GM04504 (cell line): ENCODE data around the gene CHRNB1.

Experiments
- DNase-seq: peaks from one replicate; pipeline ENCODE4 v3.0.0-alpha.2; 2012; ENCODE audit warnings: low read depth

The CHRNB1 gene

DNA sequence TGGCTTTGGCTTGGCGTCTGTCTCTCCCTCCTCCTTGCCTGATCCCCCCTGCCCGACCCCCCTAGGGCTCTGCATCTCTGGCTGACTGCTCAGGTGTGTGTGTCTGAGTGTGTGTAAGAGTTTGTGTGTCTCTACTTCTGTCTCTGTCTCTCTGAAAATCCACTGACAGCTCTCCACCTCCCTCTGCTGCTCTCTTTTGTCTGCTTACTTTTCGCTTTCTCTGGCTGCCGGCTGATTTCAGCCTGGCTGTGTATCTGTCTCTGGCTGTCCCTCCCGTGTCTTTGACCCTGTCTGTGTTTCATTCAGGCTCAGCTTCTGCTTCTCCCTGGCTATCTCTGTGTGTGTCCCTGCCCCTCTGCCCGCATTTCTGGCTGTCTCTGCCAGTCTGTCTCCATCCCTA, 28.5 kb upstream of the CHRNB1 start:
- no peak for DNase-seq

DNA sequence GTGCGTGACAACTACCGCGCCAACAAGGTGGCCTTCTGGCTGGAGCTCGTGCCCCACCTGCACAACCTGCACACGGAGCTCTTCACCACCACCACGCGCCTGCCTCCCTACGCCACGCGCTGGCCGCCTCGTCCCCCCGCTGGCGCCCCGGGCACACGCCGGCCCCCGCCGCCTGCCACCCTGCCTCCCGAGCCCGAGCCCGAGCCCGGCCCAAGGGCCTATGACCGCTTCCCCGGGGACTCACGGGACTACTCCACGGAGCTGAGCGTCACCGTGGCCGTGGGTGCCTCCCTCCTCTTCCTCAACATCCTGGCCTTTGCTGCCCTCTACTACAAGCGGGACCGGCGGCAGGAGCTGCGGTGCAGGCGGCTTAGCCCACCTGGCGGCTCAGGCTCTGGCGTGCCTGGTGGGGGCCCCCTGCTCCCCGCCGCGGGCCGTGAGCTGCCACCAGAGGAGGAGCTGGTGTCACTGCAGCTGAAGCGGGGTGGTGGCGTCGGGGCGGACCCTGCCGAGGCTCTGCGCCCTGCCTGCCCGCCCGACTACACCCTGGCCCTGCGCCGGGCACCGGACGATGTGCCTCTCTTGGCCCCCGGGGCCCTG, 27.7 kb upstream of the CHRNB1 start:
- DNase-seq = no peak

GRCh38 chr17:7418472-7419152, 26.2 kb upstream of the CHRNB1 start:
- DNase-seq = no peak

DNA sequence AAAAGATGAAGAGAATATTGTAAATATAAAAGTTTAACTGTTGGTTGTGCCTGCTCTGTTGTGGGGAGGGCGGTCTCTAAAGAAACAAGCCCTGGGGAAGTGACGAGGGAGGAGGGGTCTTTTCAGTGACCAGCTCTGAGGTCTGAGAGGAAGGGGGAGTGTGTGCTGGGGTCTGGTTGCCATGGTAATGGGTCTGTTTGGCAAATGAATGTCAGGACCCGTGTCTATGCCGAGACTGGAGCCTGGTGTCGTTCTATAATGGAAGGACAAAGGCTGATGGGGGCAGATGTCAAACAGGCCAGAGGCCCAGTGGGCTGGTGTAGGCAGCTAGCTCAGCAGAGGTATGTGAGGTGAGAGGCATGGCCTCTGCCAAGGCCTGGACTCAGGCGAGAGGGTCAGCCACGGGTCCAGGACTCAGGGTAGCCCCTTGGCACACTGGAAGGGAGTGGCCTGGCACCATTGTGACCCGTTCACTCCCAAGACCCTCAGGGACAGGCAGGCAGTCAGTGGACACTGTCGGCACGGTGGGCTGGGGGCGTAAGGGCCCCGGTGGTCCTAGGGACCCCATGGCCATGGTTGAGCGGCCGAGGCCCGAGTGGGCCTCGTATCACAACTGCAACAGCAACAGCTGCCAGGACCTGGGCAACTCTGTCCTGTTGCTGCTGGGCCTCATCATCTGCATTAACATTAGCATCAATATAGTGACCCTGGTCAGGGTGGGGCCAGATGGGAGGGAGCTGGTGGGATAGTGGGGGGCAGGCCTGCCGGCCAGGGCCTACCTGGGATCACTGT, 24.8 kb upstream of the CHRNB1 start, which contains the start of gene SPEM1:
Gene SPEM1, plus strand, starts transcription at position 506 of the 792 bp plus-strand sequence. Its CDS starts 61 bp downstream, at position 567.
- DNase-seq = no peak

- no peak for DNase-seq
These were observed 23.7 kb upstream of the CHRNB1 start for GRCh38 chr17:7421186-7421585.

GRCh38 chr17:7423679-7424078, 21.2 kb upstream of the CHRNB1 start:
- DNase-seq = no peak

DNA sequence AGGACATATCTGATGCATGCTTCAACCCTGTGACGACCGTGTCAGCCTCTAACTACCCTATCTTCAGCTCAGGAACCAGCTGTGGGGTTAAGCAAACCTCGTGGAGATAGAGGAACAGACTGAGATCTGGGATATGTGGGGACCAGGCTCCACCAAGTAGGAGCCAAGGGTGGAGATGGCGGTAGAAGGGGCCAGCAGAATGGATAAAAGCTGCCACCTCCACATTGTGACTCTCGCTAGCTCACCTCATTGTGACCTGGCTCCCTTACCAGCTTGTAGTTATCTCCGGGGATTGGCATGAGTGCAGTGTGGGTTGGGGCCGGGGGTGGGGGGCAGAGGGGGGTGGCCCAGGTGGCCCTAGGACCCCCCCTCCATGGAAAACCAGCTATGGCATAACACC, 19.5 kb upstream of the CHRNB1 start, which contains the start of gene SPEM2:
Gene SPEM2, plus strand, starts transcription at position 301 of the 400 bp plus-strand sequence. Its CDS starts 73 bp downstream, at position 374.
- no peak for DNase-seq

DNA sequence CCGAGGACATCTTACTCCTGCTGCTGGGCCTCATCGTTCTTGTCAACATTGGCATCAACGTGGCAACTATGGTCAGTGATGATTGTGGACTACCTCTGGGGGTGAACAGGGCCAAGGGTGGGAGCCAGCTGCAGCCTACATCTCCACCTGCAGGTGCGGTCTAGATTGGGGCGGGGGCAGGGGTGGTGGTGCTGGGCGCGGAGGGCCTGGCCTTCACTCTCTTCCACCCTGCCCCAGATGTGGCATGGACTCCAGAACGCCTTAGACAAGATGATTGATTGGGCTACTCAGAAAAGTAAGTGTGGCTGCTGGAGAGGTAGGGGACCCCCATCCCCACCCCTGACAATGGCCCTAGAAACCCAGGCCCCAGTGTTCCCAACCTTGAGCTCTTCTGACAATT, 19.1 kb upstream of the CHRNB1 start:
- no peak for DNase-seq

DNA sequence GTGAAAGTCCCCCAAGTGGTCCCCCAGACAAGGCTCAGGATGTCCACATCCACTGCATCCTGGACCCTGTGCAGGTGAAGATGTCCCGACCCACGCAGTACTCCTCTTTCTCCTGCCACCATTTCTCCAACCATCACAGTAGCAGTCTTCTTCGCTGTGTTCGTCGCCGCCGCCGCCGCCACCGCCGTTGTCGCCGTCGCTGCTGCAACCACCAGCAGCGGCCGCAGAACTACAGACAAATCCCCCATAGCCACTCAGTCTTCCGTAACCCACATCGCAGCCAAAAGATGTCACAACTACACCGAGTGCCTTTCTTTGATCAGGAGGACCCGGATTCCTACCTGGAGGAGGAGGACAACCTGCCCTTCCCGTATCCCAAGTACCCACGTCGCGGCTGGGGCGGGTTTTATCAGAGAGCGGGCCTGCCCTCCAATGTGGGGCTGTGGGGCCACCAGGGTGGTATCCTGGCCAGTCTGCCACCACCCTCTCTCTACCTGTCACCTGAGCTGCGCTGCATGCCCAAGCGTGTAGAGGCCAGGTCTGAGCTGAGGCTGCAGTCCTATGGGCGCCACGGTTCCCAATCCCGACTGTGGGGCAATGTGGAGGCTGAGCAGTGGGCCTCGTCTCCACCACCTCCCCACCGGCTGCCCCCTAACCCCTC, 18.5 kb upstream of the CHRNB1 start:
- no peak for DNase-seq

GRCh38 chr17:7426896-7427489, 17.9 kb upstream of the CHRNB1 start:
- DNase-seq = no peak

DNA sequence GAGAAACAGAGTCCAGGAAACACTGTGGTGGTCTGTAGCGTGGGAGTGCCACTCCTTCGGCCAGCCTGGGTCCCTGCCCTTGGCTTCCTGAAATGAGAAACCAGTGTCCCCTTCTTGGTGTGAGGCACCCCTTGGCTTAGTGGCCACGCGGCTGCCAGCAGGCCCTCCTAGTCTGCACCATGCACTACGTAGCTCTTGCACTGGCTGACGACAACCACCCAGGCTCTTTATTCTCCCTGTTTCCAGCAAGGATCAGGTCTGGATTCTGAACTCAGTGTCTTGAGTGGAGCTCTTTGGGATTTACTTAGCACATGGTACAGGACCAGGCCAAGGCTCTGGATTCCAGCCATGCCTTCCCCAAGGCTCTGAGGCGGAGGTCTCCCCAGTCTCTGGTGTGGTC, 17.3 kb upstream of the CHRNB1 start:
- no peak for DNase-seq

GRCh38 chr17:7428557-7428956, 16.3 kb upstream of the CHRNB1 start, which contains the start of gene SPEM3:
Gene SPEM3 (plus strand): TSS chr17:7428857. CDS start chr17:7428903, 46 bp downstream.
- DNase-seq = no peak

DNA sequence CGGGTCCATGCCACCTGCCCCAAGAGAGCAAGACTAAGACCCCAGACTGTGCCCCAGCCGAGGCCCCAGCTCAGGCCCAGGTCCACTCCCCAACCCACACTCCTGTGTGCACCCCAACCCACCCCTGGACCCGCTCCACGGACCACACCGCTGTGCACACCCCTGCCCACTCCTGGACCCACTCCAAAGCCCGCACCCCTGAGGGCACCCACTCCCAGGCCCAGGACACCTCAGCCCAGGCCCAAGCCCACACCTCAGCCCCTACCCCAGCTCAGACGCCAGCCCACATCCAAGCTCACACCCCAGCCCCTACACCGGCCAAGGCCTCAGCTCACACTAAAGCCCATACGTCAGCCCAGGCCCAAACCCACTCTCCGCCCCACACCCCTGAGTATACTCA, 15.1 kb upstream of the CHRNB1 start:
- no peak for DNase-seq

DNA sequence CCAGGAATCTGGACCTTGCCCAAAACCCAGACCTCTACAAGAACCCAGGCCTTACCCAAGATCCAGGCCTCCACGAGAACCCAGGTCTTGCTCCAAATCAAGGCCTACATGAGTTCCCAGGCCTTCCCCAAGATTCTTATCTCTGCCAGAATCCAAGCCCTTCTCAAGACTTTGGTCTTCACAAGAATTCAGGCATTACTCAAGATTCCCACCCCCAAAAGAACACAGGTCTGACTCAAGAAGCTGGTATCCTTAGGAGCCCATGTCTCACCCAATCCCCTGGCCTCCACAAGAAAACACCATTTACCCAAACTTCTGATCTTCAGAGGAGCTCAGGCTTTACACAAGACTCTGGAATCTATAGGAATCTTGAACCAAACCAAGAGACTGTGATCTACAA, 13.6 kb upstream of the CHRNB1 start:
- DNase-seq = no peak

GRCh38 chr17:7432296-7432695, 12.6 kb upstream of the CHRNB1 start:
- DNase-seq = no peak

DNA sequence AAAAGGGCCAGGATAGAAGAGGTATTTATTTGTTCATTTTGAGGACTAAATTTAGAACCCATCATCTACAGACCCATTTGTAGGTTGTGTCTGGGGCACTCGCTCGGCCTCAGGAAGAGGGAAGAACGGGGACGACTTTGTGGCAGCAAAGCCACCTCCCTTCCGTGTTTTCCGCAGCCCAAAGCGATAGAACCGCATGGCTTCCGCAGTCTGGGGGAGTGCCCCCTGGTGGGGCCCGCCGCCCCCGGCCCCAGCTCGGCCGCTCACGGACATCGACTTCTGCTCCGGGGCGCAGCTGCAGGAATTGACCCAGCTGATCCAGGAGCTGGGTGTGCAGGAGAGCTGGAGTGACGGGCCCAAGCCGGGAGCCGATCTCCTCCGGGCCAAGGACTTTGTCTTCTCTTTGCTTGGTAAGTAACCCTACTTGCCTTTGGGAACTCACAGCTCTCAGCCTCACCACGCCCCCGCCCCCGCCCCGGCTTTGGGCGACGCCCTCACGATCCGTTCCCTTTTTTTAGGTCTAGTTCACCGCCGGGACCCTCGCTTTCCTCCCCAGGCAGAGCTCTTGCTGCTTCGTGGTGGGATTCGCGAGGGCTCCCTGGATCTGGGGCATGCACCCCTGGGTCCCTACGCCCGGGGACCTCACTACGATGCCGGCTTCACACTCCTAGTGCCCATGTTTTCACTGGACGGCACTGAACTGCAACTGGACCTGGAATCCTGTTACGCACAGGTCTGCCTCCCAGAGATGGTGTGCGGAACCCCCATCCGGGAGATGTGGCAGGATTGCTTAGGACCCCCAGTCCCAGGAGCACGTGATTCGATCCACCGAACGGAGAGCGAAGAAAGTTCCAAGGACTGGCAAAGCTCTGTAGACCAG, 8.9 kb upstream of the CHRNB1 start:
- DNase-seq = no peak

GRCh38 chr17:7436556-7437368, 8.1 kb upstream of the CHRNB1 start:
- DNase-seq = no peak

- DNase-seq = no peak
These were observed 7.4 kb upstream of the CHRNB1 start for GRCh38 chr17:7437369-7437863.

DNA sequence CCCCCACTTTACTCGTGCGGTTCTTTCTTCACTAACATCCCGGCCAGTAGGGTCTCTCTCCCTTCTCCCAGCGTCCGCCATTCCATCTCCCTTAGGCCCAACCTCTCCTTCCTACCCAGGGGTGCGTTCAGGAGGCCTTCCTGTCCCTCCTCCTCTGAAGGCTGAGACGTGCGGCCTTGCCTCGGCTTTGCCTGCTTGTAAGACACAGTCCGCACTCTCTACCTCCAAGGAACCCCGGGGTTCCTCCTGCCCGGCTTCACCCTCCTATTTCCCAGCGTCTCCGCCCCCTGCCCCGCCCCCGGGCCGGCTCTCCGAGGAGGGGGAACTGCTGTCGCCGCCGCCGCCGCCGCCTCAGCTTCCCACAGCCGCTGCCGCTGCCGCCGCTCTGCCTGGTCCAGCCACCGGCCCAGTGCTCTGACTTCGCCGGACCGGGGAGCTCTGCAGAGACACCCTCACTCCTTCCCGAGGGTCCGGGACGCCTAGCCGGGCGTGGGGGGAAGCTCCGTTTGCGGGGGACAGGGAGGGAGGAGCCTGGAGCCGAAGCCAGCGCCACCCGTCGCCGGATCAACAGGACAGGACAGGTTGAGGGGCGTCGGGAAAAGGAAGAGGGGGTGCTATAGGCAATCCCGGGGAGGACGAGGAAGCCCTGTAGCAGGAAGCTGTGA, 6.8 kb upstream of the CHRNB1 start:
- no peak for DNase-seq
